OCI-M2 (cell line): ENCODE data around the gene RBM20.

ENCODE experiments used
- DNase-seq: peaks from one replicate; lab custom pipeline; 2025; ENCODE audit not compliant: unreplicated experiment; lab: John Stamatoyannopoulos, UW

RBM20 gene

GRCh38 chr10:110804376-110804775 is 160.2 kb downstream of the RBM20 start:
- DNase-seq = no peak

- DNase-seq = no peak
Measured at GRCh38 chr10:110805292-110805691, 161.2 kb downstream of the RBM20 start.

GRCh38 chr10:110806335-110806734 is 162.2 kb downstream of the RBM20 start:
- DNase-seq = no peak

- DNase-seq = no peak
Measured at GRCh38 chr10:110808123-110808522, 164.0 kb downstream of the RBM20 start.

- DNase-seq = no peak
Measured at GRCh38 chr10:110808615-110809014, 164.5 kb downstream of the RBM20 start.

- DNase-seq = no peak
Measured at GRCh38 chr10:110810625-110811024, 166.5 kb downstream of the RBM20 start.

GRCh38 chr10:110811791-110812581 is 167.8 kb downstream of the RBM20 start:
- no peak for DNase-seq

- DNase-seq = no peak
Measured at GRCh38 chr10:110812583-110812982, 168.4 kb downstream of the RBM20 start.

- DNase-seq = no peak
Measured at GRCh38 chr10:110813743-110814472, 169.8 kb downstream of the RBM20 start.

GRCh38 chr10:110815354-110816004 is 171.3 kb downstream of the RBM20 start:
- no peak for DNase-seq

- no peak for DNase-seq
Measured at GRCh38 chr10:110817614-110818013, 173.5 kb downstream of the RBM20 start.

- DNase-seq = no peak
Measured at GRCh38 chr10:110818311-110819256, 174.4 kb downstream of the RBM20 start.

GRCh38 chr10:110820321-110820814 is 176.2 kb downstream of the RBM20 start:
- DNase-seq = no peak

GRCh38 chr10:110821508-110821907 is 177.4 kb downstream of the RBM20 start:
- DNase-seq = no peak

GRCh38 chr10:110822035-110822711 is 178.0 kb downstream of the RBM20 start:
- DNase-seq = no peak

- DNase-seq = no peak
Measured at GRCh38 chr10:110822712-110823311, 178.7 kb downstream of the RBM20 start.

GRCh38 chr10:110824152-110824441 is 180.0 kb downstream of the RBM20 start:
- no peak for DNase-seq

- no peak for DNase-seq
Measured at GRCh38 chr10:110824660-110825059, 180.5 kb downstream of the RBM20 start.

- DNase-seq = no peak
Measured at GRCh38 chr10:110825508-110825907, 181.4 kb downstream of the RBM20 start.

GRCh38 chr10:110827410-110827809 is 183.3 kb downstream of the RBM20 start:
- DNase-seq = no peak
